ENCODE measurements around the gene TP53TG3C. TPM values are rescaled to one million over a fixed set of nuclear protein-coding genes. Genes with fewer than 3 reads are reported as not detected.
"Not testable (repeated sequence)": the region's sequence is repeated elsewhere in the genome, so short reads cannot be mapped to it uniquely, and the experiment has no call there.

The TP53TG3C gene
- total RNA-seq = not detected in 2 replicates

- H3K36me3 Mint-ChIP-seq (ENCODE audit: low read depth); intact Hi-C loops (cut with micrococcal nuclease); H3K4me3 Mint-ChIP-seq (ENCODE audit: low read depth); H3K27ac Mint-ChIP-seq; H3K27me3 Mint-ChIP-seq (ENCODE audit: low read depth); DNase-seq (ENCODE audit: low spot score); H3K9me3 Mint-ChIP-seq; H3K4me1 Mint-ChIP-seq (ENCODE audit: low read depth): not testable (repeated sequence)
Observed at GRCh38 chr16:33193926-33194325, at the start of gene TP53TG3C. TSS of gene TP53TG3C (plus strand) at chr16:33194226. CDS start at chr16:33194294, 68 bp downstream.

Other genes starting within 250 kb of the TP53TG3C start
- not detected in 2 replicates for gene TP53TG3E, start 110.1 kb downstream of the TP53TG3C start, total RNA-seq
- gene TP53TG3B, start 166.6 kb downstream of the TP53TG3C start, total RNA-seq = not detected in 2 replicates

Measured in activated T-helper 2 cell treated with anti-CD3 and anti-CD28 coated beads, Interferon-gamma antibody, Interleukin-2, Interleukin-4, amounts not matched to agents 10 μg/mL and 5 μg/mL and 100 μg/mL, durations not matched to agents 14 hours and 24 hours and 36 hours (primary cell).